K562 (cell line): Measurements from ENCODE around the gene ANAPC2. TPM values are rescaled to one million over a fixed set of nuclear protein-coding genes. Genes with fewer than 3 reads are reported as not detected.

Experiments used
- ATAC-seq: fragments of 200-7000 bp; cut with Tn5 transposase; 3 replicates; pipeline ENCODE4 v1.9.1; 2020; ENCODE audit warnings: moderate library complexity
- BruUV-seq: library from RNA; stranded (reverse); fragments of 400-500 nt; replicated peaks from 2 replicates; lab custom pipeline; 2021; lab: Mats Ljungman, UMichigan
- CTCF ChIA-PET: fragments of 300-600 bp; formaldehyde crosslinking; extraction: SDS; loops from one replicate; lab custom pipeline; 2021; ENCODE audit warnings: low intra/inter-chr PET ratio; lab: Yijun Ruan, JAX
- POLR2A ChIA-PET: fragments of 300-600, 350-650 bp; sonication (Branson Sonifier 250); formaldehyde crosslinking; extraction: SDS; loops from one replicate; lab custom pipeline; 2021; ENCODE audit warnings: antibody characterized with exemption, inconsistent platforms; lab: Yijun Ruan, JAX
- DNase-seq, 4 experiments: peaks; one replicate each; pipeline versions ENCODE4 v3.0.0 to v3.0.0-alpha.2; 2011 to 2018; ENCODE audit warnings: low spot score in 3 of 4, mixed read lengths in 3 of 4; ENCODE audit errors: extremely low read depth in 1 of 4
- FAIRE-seq: peaks from 2 replicates; lab custom pipeline; 2011; peaks lifted over from hg19 to GRCh38; lab: Jason Lieb, UNC
- H2AFZ ChIP-seq: 2 replicates; pipeline ENCODE4 v1.6.0; 2011; ENCODE audit warnings: low read depth, low read length, control low read depth, inconsistent platforms
- H3K27ac ChIP-seq: fragments of 200-600 bp; 3 replicates; pipeline ENCODE4 v1.8.0; 2011; ENCODE audit warnings: low read depth, mild to moderate bottlenecking, control low read depth, inconsistent platforms, low read length, moderate library complexity, mixed read lengths; ENCODE audit errors: extremely low read depth
- H3K27me3 ChIP-seq, 2 experiments: fragments of 300-600 bp in 1 of 2; 2 replicates in 1 of 2; 3 replicates in 1 of 2; pipeline versions ENCODE4 v1.6.0 to v1.8.0; 2011; ENCODE audit warnings: inconsistent platforms in 2 of 2, low read length in 2 of 2, mild to moderate bottlenecking in 1 of 2, mixed read lengths in 1 of 2, moderate library complexity in 1 of 2; ENCODE audit not compliant: control insufficient read depth in 2 of 2, insufficient read depth in 2 of 2
- H3K36me3 ChIP-seq: fragments of 300-600 bp; 3 replicates; pipeline ENCODE4 v1.8.0; 2011; ENCODE audit warnings: mild to moderate bottlenecking, low read length, inconsistent platforms; ENCODE audit not compliant: control insufficient read depth, insufficient read depth
- H3K4me1 ChIP-seq, 2 experiments: fragments of 200-600 bp in 1 of 2; replicated peaks in 1 of 2; 2 replicates in 1 of 2; 3 replicates in 1 of 2; pipeline versions ENCODE4 v1.5.1 to v1.8.0; 2011; ENCODE audit warnings: inconsistent platforms in 2 of 2, low read length in 2 of 2, mild to moderate bottlenecking in 1 of 2, mixed read lengths in 1 of 2, moderate library complexity in 1 of 2; ENCODE audit not compliant: control insufficient read depth in 2 of 2, insufficient read depth in 2 of 2
- H3K4me2 ChIP-seq: 2 replicates; pipeline ENCODE4 v1.6.1; 2011; ENCODE audit warnings: low read length, control low read depth, inconsistent platforms, mixed read lengths; ENCODE audit not compliant: insufficient read depth
- H3K4me3 ChIP-seq: fragments of 200-600 bp; sonication (generic), shearing (Covaris generic); 2 replicates; pipeline ENCODE4 v1.5.1; 2016; ENCODE audit warnings: control low read depth, inconsistent platforms
- H3K79me2 ChIP-seq: fragments of 200-600 bp; 3 replicates; pipeline ENCODE4 v1.8.0; 2011; ENCODE audit warnings: low read length, inconsistent platforms; ENCODE audit not compliant: control insufficient read depth, insufficient read depth
- H3K9ac ChIP-seq, 2 experiments: 2 replicates each; pipeline versions ENCODE4 v1.6.0 to v1.6.1; 2011; ENCODE audit warnings: low read depth in 2 of 2, low read length in 2 of 2, control low read depth in 1 of 2, inconsistent platforms in 1 of 2, mild to moderate bottlenecking in 1 of 2, mixed read lengths in 1 of 2; ENCODE audit not compliant: insufficient read depth in 1 of 2
- H3K9me1 ChIP-seq: one replicate; pipeline ENCODE4 v1.6.0; 2011; ENCODE audit warnings: inconsistent platforms, mild to moderate bottlenecking, low read length, moderate library complexity; ENCODE audit not compliant: control insufficient read depth, insufficient read depth
- H3K9me3 ChIP-seq: replicated peaks from 2 replicates; pipeline ENCODE4 v1.5.1; 2011; ENCODE audit warnings: low read depth, low read length, inconsistent platforms; ENCODE audit not compliant: control insufficient read depth, insufficient read depth
- H4K20me1 ChIP-seq: replicated peaks from 2 replicates; pipeline ENCODE4 v1.6.1; 2011; ENCODE audit warnings: low read length, inconsistent platforms, mixed read lengths; ENCODE audit not compliant: control insufficient read depth, insufficient read depth
- BCOR ChIP-seq: fragments of 450-650 bp; IDR thresholded peaks from 2 replicates; pipeline ENCODE4 v1.6.1; 2016
- ELF1 ChIP-seq: fragments of 200-800 bp; sonication (Bioruptor generic); IDR thresholded peaks from 2 replicates; pipeline ENCODE4 v1.6.1; 2016; ENCODE audit warnings: missing genetic modification characterization, missing compliant biosample characterization
- POLR2G ChIP-seq: fragments of 200-400 bp; formaldehyde crosslinking; IDR thresholded peaks from 2 replicates; pipeline ENCODE4 v1.6.1; 2017; ENCODE audit warnings: low read depth, mild to moderate bottlenecking, antibody characterized with exemption, low read length, moderate library complexity
- RBM25 ChIP-seq: fragments of 200-400 bp; formaldehyde crosslinking; IDR thresholded peaks from 2 replicates; pipeline ENCODE4 v1.6.1; 2018; ENCODE audit warnings: low read length, low read depth, moderate library complexity; ENCODE audit not compliant: severe bottlenecking
- RUNX1 ChIP-seq: sonication (generic); IDR thresholded peaks from 2 replicates; pipeline ENCODE4 v1.6.1; 2016; ENCODE audit warnings: antibody characterized with exemption, low read depth
- U2AF1 ChIP-seq: fragments of 200-400 bp; formaldehyde crosslinking; optimal IDR thresholded peaks from 2 replicates; pipeline ENCODE3; 2017; ENCODE audit warnings: mild to moderate bottlenecking, low read depth, low read length, moderate library complexity
- XRCC5 ChIP-seq: fragments of 200-400 bp; formaldehyde crosslinking; IDR thresholded peaks from 2 replicates; pipeline ENCODE4 v1.6.1; 2017; ENCODE audit warnings: low read depth, mild to moderate bottlenecking, low read length
- ZNF124 ChIP-seq: sonication (generic); formaldehyde crosslinking; IDR thresholded peaks from 2 replicates; pipeline ENCODE4 v1.8.1; 2022; ENCODE audit warnings: missing genetic modification reagents
- ZNF717 ChIP-seq: fragments of 250-450 bp; sonication (Bioruptor Pico); IDR thresholded peaks from 2 replicates; pipeline ENCODE4 v1.5.0; 2021
- ZNF785 ChIP-seq: fragments of 250-450 bp; sonication (Bioruptor Pico); IDR thresholded peaks from 2 replicates; pipeline ENCODE4 v1.4.0; 2020; ENCODE audit warnings: mild to moderate bottlenecking
- WGBS: fragments of 100-300 bp; shearing (Covaris generic); methylation state at CpG from one replicate; pipeline ENCODE4 v1.1.6; 2016; ENCODE audit warnings: low coverage, mixed read lengths; ENCODE audit not compliant: insufficient coverage; ENCODE audit errors: missing lambda C conversion rate; 5-methylcytosine and 5-hydroxymethylcytosine counted together
- in situ Hi-C: fragments of 300-500 bp; cut with MboI; formaldehyde crosslinking; loops from 4 replicates; pipeline ENCODE4 v1.15.0; 2018; ENCODE audit warnings: inconsistent platforms, mixed read lengths
- intact Hi-C: fragments of 100-400 bp; cut with micrococcal nuclease; formaldehyde crosslinking; loops from 2 replicates; pipeline ENCODE4 v1.14.2; 2022
- polyA plus RNA-seq, 8 experiments: library from polyadenylated mRNA; depleted of rRNA in 4 of 8; stranded (reverse) in 5 of 8; unstranded in 3 of 8; fragments of >200 nt; fragmentation: Nextera tagmentation in 2 of 8; fragmentation: Illumina TruSeq in 1 of 8; extraction: Ambion mirVana in 2 of 8; extraction: Trizol in 1 of 8; gene quantifications; 2 replicates each; pipeline versions ENCODE4 v1.2.1 to v1.2.3, GENCODE V29; 2011 to 2014; ENCODE audit warnings: inconsistent platforms in 1 of 8, missing spikeins in 1 of 8
- total RNA-seq, 7 experiments: library from RNA; depleted of rRNA in 6 of 7; stranded (reverse); fragments of >200 nt in 6 of 7; fragmentation: Illumina TruSeq in 2 of 7; extraction: Trizol in 2 of 7; gene quantifications; 2 replicates each; pipeline versions ENCODE4 v1.2.1 to v1.2.3, GENCODE V29; 2011 to 2021; ENCODE audit warnings: low replicate concordance in 1 of 7
- TF ChIP-seq, protein P1 (sequence below), 3 experiments: IDR thresholded peaks in 2 of 3; conservative IDR thresholded peaks in 1 of 3; 2 replicates each; pipeline ENCODE4 v1.5.1; 2011 to 2012; ENCODE audit warnings: low read length in 3 of 3, mild to moderate bottlenecking in 3 of 3, control low read depth in 2 of 3, improper control_type of control experiment in 1 of 3, inconsistent platforms in 1 of 3, low read depth in 1 of 3, mixed read lengths in 1 of 3, moderate library complexity in 1 of 3; ENCODE audit not compliant: insufficient read depth in 2 of 3
- TF ChIP-seq, protein P2 (sequence below): sonication (generic); formaldehyde crosslinking; IDR thresholded peaks from 2 replicates; pipeline ENCODE4 v1.8.0; 2023; ENCODE audit warnings: mild to moderate bottlenecking, missing genetic modification reagents

The ANAPC2 gene
- total and polyA plus RNA-seq, 9 of the 15 experiments (the other 6 are each of a cell fraction or from before 2014, with no cell fraction given), result 0.11 to 56.5 (median 17.1) TPM; not detected in 1

DNA sequence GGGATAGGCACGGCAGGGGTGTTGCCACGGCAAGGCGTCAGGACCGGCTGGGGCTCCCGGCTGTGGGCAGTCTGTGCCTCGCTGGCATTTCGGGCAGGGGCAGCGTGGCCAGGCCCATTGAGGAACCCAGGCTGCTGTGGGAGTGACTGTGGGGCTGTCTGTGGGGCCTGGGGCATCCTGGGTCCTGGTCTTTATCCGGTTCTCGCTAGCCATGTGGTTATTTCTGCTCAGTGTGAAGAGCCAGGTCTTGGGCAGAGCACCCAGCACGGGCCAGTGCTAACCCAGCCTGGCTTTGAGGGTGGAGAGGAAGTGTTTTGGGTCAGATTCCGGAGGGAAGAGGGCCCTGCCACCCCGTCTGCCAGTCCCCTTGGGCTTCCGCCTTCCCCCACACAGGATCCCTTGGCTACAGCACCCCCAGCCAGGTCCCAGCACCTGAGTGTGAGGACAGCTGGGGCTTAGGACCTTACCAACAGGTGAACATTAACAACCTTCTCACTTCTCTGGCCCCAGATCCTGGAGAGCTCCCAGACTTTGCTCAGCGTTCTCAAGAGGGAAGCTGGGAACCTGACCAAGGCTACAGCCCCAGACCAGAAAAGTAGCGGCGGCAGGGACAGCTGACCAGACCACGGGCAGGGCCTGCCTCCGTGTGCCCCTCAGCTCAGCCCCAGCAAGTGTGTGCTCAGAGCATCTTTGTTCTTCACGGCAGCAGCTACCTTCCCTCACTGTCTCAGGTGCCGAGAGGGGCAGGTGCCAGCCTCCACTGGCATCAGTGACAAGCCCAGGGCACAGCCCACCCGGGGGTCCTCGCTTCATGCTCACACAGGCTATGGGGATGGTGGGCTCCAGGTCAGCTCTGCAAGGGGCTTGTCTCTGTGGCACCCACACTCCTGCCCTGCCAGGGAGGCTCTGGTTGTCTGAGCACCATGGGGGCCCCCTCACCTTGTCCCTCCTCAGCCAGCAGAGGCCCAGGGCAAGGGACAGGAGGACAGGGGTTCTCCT, 1.2 kb upstream of the ANAPC2 start:
- Histone ChIP-seq H2AFZ (peak overlapping the region; percentile 91; the same call in 1 of the 2 replicates), H3K9me3 (no peaks in the 10 kb centered on the region), H3K4me1 (peaks cover 20 to 97% of the 10 kb centered on the region in 2 experiments), H3K27me3 (no peaks in the 10 kb centered on the region), H3K9me1 (no peaks in the 10 kb centered on the region), H3K4me3 (peak overlapping the region; percentile 98), H3K27ac (peak overlapping the region; percentile 94), H3K9ac (peak overlapping the region; percentile 93 to 96), H3K4me2 (peak overlapping the region; percentile 98), H3K79me2 (peaks cover 43% of the 10 kb centered on the region), H3K36me3 (peaks cover 57% of the 10 kb centered on the region; the same call in 2 of the 3 replicates), H4K20me1 (peaks cover 8% of the 10 kb centered on the region)
- no peak for DNase-seq
- ChIA-PET POLR2A (interaction anchor here (0.6 to 6.7 kb wide), 19 partner anchors 9 to 404 kb away, joined by 3 to 56 read pairs (median 4); partner anchors contain the start of genes NDOR1, NRARP, RNF224 and TMEM203), CTCF (interaction anchor here (0.6 to 2.5 kb wide), 4 partner anchors 38 to 62 kb away, joined by 3 to 19 read pairs (median 8); partner anchors contain the start of gene RNF224)
- WGBS, result 30% methylated on average over 23 of the region's 23 CpGs
- peak; percentile 1; the same call in 2 of the 3 replicates for ATAC-seq
- FAIRE-seq, result peak; percentile 29
- intact Hi-C loops (no loop called here), in situ Hi-C loops (loop anchor here (5.0 kb wide), 1 partner anchor 38 kb away; the partner anchor contains the start of genes CYSRT1 and RNF224)
- no TSS peak for BruUV-seq
- TF ChIP-seq ZNF124 (0 out of 2 replicates have a peak, but pooled peaks have one; percentile 18), RBM25 (no peak), RUNX1 (0 out of 2 replicates have a peak, but pooled peaks have one; percentile 26), XRCC5 (0 out of 2 replicates have a peak, but pooled peaks have one; percentile 11), U2AF1 (no peak), BCOR (no peak), POLR2G (peak; percentile 35; the same call in 1 of the 2 replicates), ELF1 (no peak), ZNF717 (CRISPR knock-in tag) (no peak), ZNF785 (CRISPR knock-in tag) (no peak)
- TF ChIP-seq, protein P1, sequence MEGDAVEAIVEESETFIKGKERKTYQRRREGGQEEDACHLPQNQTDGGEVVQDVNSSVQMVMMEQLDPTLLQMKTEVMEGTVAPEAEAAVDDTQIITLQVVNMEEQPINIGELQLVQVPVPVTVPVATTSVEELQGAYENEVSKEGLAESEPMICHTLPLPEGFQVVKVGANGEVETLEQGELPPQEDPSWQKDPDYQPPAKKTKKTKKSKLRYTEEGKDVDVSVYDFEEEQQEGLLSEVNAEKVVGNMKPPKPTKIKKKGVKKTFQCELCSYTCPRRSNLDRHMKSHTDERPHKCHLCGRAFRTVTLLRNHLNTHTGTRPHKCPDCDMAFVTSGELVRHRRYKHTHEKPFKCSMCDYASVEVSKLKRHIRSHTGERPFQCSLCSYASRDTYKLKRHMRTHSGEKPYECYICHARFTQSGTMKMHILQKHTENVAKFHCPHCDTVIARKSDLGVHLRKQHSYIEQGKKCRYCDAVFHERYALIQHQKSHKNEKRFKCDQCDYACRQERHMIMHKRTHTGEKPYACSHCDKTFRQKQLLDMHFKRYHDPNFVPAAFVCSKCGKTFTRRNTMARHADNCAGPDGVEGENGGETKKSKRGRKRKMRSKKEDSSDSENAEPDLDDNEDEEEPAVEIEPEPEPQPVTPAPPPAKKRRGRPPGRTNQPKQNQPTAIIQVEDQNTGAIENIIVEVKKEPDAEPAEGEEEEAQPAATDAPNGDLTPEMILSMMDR (IDR thresholded peaks at IDR 0.05 in 2 of 3, conservative IDR thresholded peaks at IDR 0.05 in 1 of 3; ENCODE audit: insufficient read depth in 2 of 3, low read depth in 1 of 3, low read length in 3 of 3), result no peak
- TF ChIP-seq, protein P2, sequence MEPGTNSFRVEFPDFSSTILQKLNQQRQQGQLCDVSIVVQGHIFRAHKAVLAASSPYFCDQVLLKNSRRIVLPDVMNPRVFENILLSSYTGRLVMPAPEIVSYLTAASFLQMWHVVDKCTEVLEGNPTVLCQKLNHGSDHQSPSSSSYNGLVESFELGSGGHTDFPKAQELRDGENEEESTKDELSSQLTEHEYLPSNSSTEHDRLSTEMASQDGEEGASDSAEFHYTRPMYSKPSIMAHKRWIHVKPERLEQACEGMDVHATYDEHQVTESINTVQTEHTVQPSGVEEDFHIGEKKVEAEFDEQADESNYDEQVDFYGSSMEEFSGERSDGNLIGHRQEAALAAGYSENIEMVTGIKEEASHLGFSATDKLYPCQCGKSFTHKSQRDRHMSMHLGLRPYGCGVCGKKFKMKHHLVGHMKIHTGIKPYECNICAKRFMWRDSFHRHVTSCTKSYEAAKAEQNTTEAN (CRISPR knock-in tag), result no peak
